RCC 7860 (cell line): Measurements from ENCODE around the gene SANBR.
"Not testable (repeated sequence)": the region's sequence is repeated elsewhere in the genome, so short reads cannot be mapped to it uniquely, and the experiment has no call there.

ENCODE experiments used
- DNase-seq: peaks from one replicate; pipeline ENCODE4 v3.0.0-alpha.2; 2015; ENCODE audit warnings: low spot score
- FAIRE-seq: peaks from 2 replicates; lab custom pipeline; 2012; peaks lifted over from hg19 to GRCh38; lab: Jason Lieb, UNC

The SANBR gene

DNA sequence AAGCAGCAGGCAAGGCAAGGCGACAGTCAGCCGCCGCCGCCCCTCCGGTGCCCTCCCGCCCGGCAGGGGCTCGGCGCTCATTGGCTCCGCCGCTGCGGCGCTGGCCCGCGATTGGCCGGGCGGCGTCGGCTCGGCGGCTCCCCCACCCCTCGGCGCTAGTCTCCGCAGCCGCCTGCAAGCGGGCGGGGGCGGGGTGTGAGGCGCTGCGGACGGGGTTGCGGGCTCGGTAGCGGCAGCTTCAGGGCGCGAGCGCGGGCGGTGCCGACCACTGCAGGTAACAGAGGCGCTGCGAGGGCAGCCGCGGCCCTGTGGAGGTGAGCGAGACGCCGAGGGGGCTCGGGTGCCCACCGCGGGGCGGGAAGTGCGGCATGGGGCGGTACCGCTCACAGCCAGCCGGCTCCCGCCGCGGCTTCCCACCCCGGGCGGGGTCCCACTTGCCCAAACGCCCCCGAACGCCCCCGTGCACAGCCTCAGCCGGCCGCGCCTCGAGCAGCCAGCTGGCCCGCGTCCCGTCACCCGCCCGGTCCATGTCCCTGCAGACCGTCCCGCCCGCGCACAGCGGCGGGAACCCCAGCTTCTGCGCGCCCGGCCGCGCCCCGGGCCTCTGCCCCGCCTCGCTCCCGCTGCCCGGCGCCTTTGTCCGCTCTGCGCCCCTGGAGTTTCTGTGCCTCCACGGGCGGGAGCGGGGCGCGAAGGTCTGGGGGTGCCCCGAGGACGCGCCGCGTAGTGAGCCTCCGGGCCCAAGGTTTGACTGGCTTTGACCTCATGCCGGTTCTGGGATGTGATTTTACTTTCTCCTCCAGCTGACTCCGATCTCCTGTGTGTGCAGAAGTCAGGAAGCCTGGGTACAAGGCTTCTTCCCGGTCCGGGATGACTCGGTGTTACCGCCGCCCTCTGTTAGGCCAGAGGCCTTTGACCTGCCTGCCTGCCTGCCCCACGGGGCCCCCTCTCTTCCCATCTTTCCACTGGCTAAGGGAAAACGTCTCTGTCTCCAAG is at the start of gene SANBR:
Gene SANBR (plus strand): TSS at position 158 of the 996 bp plus-strand sequence. CDS start 4,480 bp downstream, outside the sequence.
- DNase-seq (peak; percentile 86), FAIRE-seq (no peak)

DNA sequence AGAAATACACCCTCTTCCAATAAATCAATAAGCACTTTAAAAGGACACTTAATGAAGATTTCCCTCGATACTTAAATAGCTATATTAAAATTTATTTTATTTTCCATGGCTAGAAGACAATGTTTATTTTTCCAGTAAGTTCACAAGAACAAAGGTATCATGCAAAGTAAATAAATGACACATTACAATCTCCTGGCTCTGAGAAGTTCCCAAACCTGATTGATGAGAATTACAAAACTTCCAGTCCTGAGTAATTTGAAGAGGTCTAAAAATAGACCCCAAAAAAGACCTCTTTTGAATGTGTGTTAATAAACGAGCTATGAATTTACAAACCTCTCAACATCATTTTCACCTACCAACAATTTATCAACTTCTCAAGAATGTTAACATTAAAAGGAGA is 49.7 kb upstream of the SANBR start:
- FAIRE-seq (no peak), DNase-seq (no peak)

DNA sequence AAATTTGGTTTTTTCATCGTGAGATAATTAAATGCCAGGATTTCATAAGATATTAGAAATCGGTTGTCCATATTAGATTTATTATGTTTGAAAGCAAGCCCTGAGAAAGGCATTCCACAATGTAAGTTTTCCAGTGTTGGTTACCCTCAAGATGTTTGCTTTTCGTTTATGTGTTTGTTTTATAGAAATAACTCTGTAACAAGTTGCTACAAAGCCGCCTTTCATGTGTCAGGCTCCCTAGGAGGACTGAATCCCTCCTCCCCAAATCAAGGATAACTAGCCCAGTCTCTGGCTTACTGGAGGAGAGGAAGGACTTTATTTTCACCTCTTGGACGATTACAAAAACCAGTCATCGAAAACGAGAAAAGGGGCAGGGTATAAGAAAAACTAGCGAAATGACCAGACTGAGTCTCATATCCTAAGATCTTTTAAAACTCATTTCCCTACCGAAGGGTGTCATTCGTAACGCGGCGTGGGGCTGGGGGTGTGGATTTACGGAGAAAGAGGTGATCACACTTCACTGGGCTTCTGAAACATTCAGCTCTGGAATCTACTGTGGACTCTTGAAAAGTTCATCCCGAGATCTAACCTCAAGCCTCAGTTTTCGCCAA is 49.2 kb upstream of the SANBR start:
- FAIRE-seq (no peak), DNase-seq (no peak)

DNA sequence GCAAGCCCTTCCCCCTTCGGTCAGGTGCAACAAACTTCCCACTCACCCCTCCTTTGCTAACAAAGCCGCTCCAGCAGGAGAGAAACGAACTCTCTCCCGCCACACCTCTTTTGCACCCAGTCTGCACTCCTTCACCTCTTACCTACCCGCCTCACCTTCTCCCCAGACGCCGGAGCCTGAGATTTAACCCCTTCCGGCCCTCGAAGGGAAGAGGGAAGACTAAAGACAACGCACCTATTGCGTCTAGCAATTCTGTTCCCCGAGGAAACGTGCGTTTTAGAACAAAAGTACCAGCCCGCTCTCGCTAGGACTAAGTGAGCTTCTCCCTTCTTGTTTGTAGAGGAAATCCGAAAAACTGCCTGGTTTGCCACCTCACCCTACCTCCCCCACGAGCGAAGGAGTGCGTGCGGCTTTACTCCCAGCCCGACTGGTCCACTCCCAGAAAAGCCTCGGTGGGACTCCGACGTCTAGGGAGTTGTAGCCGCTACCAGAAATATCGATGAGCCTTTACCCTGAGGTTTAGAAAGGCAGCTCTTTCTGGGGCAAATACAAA is 48.6 kb upstream of the SANBR start:
- DNase-seq (peak; percentile 58), FAIRE-seq (no peak)

DNA sequence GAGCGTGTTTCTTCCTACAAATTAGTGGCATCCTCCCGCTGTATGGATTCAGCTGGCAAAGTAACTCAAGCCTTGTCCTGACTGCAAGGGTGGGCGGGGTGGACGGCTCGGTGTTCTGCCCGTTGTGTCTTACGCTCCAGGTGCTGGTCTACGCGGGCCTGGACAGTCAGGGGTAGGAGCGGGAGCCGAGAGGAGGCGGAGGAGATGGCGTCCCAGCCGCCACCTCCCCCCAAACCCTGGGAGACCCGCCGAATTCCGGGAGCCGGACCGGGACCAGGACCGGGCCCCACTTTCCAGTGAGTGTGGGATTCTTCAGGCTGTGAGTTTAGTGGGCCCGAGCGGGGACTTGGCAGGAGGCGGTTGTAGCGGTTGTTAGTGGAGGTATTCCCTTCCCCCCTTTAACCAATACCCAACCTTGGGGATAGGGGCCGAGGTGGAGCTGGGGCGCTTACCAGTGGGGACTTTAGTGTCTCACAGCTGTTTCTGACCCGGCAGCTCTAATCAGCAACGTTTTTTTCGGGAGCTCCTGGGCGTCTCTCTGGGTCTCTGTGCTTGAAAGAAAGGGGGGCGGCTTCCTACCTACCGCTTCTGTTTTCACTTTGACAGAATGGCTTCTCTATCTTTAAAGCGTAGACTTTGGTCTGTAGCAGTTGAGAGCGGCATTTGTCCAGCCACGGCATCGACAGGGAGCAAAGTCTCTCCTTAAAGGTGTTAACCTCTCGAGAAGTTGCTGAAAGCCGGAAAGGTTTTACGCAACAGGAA is 47.9 kb upstream of the SANBR start, which contains the start of the genes PEX13 and PUS10:
Gene PEX13 (plus strand): TSS at position 165 of the 762 bp plus-strand sequence. CDS start 40 bp downstream, at position 205.
Gene PUS10 (minus strand): TSS at position 700 of the 762 bp plus-strand sequence. CDS start 6,365 bp downstream, outside the sequence.
- FAIRE-seq (no peak), DNase-seq (peak; percentile 50)

DNA sequence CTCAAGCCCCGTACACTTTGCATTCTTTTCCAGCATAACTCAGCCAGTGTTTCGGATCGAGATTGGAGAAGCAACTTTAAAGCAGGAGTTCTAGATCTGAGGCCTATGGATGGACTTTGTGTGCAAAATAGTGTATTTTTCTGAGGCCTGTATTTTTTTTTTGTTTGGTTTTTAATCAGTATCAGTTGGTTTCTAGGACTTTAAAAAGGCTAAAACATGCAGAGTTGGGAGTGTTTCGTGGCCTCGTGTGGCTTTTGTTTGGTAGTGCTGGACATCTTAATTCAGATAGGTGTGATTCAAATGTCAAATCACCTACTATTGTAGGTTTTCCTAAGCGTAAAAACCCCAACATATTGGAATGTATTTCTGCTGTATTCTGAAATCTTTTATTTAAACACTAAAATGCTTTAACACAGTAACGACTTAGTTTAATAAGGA is 47.3 kb upstream of the SANBR start:
- no peak for FAIRE-seq
- DNase-seq = peak; percentile 22

DNA sequence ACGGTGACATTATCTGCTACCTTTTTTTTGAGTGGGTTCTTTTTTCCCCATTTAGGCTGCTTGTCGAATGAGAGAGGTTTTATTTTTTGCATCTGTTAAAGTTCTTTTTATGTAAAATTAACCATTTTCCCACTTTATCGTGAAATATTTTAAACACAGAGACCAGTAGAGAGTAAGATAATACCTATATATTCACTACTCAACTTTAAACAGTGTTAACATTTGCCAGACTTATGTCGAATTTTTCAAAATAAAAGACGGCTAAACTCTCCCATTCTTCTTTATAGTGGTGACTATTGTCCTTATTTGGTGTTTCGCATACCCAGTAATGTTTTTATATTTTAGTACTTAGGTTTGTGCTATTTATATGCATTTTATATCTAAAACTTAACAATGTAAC is 46.9 kb upstream of the SANBR start:
- DNase-seq (no peak), FAIRE-seq (no peak)

DNA sequence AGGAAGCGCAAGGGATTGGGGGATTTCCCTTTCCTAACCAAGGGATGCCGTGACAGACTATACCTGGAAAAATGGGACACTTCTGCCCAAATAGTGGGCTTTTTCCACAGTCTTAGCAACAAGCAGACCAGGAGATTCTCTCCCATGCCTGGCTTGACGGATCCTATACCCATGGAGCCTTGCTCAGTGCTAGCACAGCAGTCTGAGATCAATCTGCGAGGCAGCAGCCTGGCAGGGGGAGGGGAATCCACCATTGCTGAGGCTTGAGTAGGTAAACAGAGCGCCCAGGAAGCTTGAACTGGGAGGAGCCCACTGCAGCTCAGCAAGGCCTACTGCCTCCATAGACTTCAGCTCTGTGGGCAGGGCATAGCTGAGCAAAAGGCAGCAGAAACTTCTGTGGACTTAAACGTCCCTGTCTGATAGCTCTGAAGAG is 44.4 kb upstream of the SANBR start:
- FAIRE-seq (no peak), DNase-seq (no peak)

DNA sequence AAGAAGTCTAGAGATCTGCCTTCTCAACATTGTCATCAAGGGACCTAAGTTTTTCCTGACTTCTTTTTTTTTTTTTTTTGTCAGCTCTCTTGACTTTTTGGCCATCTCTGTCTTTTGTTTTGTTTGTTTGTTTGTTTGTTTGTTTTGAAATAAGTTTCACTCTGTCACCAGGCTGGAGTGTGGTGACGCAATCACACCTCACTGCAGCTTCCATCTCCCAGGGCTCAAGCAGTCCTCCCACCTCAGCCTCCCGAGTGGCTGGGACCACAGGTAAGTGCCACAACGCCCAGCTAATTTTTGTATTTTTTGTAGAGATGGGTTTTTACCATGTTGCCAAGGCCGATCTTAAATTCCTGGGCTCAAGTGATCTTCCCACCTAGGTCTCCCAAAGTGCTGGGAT is 42.0 kb upstream of the SANBR start:
- FAIRE-seq = no peak
- DNase-seq = no peak

DNA sequence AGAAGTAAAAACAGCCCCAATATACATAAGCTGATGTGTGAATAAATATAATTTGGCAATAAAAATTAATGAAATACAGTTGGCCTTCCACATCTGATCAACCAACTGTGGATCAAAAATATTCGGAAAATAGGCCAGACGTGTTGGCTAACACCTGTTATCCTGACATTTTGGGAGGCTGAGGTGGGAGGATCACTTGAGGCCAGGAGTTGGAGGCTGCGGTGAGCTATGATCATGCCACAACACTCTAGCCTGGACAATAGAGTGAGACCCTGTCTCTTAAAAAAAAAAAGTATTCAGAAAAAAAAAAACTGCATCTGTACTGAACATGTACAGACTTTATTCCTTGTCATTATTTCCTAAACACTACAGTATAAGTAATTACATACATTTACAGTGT is 36.1 kb upstream of the SANBR start:
- DNase-seq = no peak
- FAIRE-seq = no peak

DNA sequence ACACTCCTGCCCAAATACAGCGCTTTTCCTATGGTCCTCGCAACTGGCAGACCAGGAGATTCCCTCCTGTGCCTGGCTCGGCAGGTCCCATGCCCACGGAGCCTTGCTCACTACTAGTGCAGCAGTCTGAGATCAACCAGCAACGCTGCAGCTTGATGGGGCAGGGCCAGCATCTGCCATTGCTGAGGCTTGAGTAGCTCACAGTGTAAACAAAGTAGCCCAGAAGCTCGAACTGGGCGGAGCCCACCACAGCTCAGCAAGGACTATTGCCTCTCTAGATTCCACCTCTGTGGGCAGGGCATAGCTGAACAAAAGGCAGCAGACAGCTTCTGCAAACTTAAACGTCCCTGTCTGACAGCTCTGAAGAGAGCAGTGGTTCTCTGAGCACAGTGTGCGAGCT is 31.1 kb upstream of the SANBR start:
- DNase-seq, FAIRE-seq: not testable (repeated sequence)

DNA sequence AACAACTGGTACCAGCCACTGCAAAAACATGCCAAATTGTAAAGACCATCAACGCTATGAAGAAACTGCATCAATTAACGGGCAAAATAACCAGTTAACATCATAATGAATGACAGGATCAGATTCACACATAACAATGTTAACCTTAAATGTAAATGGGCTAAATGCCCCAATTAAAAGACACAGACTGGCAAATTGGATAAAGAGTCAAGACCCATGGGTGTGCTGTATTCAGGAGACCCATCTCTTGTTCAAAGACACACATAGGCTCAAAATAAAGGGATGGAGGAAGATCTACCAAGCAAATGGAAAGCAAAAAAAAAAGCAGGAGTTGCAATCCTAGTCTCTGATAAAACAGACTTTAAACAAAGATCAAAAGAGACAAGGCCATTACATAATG is 29.0 kb upstream of the SANBR start:
- DNase-seq, FAIRE-seq: not testable (repeated sequence)

DNA sequence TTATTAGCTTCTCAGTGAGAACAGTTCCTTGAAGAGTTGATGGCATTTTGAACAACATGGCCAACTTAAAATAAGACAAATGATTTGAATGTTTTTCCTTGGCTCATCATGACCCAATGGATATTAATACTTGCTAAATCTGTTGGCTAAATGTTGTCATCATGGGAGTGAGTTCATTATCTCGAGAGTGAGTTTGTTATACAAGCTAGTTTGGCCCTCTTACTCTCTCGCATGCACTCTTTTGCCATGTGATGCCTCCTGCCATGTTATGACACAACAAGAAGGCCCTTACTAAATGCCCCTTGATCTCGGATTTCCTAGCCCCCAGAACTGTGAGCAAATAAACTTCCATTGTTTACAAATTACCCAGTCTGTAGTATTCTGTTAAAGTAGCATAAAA is 22.9 kb upstream of the SANBR start:
- FAIRE-seq = no peak
- no peak for DNase-seq

DNA sequence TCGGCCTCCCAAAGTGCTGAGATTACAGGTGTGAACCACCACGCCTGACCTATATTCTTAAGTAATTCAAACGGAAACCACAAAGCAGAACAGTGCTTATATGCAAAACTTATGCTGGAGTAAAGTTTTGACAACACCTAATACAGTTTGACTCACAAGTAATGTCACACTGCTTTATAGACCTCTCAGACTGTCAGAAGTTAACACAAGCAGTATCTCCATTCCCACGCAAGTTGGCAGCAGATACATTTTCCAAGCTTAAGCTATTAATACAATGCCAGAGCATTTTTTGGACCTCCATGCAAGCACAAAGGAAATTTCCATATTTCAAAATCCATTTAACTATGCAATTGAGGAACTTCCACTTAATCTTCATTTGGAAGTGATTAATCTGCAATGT is 21.0 kb upstream of the SANBR start:
- FAIRE-seq = no peak
- DNase-seq = no peak

DNA sequence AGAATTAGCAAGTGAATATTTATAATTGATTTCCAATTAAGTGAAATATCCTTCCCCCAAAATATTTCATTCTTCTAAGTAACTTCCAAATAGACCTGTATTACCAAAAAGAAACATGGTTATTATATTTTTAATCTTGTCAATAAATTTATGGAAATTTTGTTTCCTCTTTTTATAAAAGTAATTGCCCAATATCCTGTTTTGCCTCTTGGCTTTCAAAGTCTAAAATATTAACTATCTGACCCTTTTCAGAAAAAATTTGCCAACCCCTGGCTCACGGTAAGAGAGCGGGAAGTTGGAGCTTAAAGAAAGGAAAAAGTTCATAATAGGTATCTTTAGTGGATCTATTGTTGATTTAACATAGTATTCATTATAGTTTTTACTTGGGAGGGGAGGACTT is 20.4 kb upstream of the SANBR start:
- FAIRE-seq = no peak
- no peak for DNase-seq

DNA sequence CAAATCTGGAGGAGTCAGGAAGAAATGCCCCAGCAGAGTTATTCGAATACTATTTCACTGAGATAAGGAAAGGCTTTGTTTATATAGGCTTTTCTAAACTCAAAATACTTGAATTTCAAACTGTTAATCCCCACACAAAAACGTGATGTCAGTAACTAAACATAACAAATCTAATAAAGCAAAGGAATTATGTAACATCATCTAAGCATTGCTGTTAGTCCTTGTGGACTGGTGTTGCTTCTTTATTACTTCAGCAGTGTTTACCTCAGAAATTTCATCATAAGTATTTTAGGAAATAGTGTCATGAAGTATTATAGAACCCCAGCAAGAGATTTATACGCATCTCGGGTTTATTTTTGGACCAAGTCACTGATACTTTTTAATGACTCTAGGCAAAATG is 19.7 kb upstream of the SANBR start:
- DNase-seq (no peak), FAIRE-seq (no peak)

DNA sequence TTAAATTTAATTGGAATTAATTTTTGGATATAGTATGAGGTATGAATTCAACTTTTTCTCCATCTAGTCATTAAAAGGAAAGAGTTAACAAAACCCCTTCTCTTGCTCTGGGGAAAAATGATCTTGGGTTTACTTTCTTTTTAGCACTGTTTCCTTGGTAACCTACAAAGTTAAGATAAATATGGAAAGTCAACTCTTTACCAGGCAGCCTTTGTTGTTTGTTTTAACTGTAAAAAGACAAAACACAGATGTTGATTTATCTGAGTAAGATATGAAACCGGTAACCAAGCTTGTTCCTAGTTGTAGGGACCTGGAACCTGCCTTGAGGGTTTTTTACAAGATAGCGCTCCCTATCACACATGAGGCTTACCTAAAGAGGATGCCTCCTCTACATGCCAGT is 10.1 kb upstream of the SANBR start:
- DNase-seq (no peak), FAIRE-seq (no peak)

DNA sequence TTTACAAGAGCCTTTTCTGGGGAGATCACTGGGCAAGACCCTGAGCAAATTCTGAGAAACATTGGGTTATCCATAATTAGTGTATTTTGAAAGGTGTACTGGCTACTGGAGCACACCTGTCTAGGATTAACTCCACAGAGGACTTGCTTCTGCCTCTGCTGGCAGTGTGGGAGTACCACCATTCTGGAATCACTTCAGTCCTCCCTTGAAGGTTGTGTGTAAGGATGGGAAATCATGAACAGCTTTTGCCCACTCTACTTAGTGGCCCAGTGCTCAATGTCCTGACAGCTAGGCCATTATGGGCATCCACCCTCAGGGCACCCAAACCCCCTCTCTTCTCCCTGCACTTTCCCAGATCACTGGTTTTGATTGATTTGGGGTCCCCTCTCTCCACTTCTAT is 8.1 kb upstream of the SANBR start:
- DNase-seq (no peak), FAIRE-seq (no peak)

DNA sequence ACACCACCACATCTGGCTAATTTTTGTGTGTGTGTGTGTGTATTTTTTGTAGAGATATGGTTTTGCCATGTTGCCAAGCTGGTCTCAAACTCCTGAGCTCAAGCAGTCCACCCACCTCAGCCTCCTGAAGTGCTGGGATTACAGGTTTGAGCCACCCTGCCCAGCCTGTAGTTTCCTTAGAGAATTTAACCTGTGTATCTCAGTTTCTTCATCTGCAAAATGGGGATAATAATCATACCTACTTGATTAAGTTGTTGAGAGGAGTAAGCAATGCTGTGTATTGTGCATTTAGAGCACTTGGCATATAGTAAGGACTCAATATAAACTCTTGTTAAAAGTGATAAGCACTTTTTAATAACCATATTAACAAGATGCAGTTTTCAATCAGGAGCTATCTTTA is 6.3 kb upstream of the SANBR start:
- DNase-seq (no peak), FAIRE-seq (no peak)

DNA sequence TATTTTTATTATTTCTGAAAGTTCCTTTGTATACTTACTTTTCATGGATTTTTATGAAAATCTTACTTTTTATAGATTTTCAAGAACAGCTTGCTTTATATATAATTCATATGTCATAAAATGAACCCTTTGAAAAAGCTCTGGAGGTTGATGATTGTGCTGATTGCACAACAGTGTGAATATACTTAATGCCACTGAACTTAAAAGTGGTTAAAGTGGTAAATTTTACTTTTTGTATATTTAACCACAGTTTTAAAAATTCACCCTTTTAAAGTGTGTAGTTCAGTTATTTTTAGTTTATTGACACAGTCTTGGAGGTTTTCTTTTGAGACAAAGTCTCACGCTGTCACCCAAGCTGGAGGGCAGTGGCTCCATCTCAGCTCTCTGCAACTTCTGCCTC is 8.4 kb downstream of the SANBR start:
- DNase-seq = no peak
- no peak for FAIRE-seq

DNA sequence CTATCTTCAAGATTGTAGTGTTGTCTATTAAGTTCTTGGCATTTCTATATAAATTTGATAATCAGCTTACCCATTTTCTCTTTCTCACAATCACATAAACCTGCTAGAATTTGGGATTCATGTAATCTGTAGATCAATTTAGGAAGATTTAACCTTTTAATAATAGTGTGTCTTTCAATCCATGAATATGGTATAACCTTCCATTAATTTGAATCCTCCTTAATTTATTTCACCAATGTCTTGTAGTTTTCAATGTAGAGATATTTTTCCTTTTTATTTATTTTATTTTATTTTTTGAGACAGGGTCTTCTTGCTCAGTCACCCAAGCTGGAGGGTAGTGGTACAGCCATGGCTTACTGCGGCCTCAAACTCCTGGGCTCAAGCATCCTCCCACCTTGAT is 20.2 kb downstream of the SANBR start:
- DNase-seq (no peak), FAIRE-seq (no peak)
